ENCODE measurements around the gene CTTNBP2.
"Not testable (repeated sequence)": the region's sequence is repeated elsewhere in the genome, so short reads cannot be mapped to it uniquely, and the experiment has no call there.

Gene CTTNBP2

DNA sequence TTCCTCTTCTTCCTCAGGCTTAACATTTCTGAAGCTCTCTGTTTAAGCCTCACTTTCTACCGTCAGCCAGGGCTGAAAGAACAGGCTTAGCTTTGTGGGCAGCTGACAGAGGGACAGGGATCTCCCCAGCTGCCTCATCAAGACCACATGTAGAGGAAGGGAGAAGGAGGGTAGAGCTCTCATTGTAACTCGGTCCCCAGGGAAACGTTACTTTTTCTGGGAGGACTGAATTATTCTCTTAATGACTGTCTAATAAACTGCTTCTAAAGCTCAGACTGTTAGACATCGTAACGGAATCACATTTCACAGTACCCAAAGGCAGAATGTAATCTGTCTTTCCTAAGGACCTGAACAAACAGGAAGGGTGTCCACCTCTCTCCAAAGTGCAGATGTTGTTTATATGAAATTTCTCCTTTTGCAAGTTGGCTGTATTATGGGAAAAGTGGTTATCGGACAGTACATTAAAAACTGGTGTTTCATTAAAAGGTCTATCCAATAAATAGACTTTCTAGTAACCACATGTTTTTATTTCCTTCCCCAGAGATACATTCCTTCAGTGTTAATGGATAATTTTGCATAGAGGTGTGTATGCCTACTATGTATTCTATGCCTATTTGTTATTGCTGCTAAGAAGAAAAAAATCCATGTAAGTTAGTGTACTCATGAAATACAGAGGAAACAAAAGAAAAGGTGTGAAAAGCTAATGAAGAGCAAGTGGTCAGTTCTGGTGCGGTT lies 144.2 kb downstream of the CTTNBP2 start:
- no peak for DNase-seq

DNA sequence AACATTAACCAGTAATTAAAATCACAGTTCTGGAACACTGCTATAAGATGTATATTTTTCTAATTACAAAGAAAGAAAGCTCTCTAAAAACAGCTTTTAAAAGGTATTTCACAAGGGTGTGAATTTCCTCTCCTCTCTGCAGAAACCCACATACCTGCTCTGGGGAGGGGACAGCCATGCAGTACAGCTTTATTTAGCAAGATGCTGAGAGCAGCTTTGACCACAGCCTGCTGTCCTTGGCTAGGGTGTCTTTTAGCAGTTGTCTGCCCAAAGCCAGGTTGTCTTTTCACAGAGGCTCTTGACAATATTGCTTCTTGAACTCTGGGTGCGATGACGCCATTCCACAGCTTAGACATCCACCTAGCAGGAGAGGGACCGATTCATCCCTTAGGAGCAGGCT lies 148.3 kb downstream of the CTTNBP2 start:
- no peak for DNase-seq

DNA sequence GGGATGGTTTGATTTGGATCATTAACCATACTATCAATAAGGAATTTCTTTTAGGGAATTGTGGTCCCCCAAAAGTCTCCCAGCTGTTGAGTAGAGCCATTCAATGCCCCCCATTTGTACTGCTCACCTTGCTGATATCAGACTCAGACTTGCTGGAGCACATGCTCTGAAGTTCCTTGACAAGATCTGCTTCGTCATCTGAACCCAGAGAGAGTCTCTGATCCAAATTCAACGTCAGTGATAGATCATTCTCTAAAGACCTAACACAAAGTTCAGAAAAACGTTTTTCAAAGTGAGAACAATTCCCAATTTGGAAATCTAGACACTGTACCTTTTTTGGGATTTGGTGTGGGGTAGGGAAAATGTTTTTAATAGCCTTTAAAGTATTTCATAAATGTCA lies 153.9 kb downstream of the CTTNBP2 start:
- no peak for DNase-seq

DNA sequence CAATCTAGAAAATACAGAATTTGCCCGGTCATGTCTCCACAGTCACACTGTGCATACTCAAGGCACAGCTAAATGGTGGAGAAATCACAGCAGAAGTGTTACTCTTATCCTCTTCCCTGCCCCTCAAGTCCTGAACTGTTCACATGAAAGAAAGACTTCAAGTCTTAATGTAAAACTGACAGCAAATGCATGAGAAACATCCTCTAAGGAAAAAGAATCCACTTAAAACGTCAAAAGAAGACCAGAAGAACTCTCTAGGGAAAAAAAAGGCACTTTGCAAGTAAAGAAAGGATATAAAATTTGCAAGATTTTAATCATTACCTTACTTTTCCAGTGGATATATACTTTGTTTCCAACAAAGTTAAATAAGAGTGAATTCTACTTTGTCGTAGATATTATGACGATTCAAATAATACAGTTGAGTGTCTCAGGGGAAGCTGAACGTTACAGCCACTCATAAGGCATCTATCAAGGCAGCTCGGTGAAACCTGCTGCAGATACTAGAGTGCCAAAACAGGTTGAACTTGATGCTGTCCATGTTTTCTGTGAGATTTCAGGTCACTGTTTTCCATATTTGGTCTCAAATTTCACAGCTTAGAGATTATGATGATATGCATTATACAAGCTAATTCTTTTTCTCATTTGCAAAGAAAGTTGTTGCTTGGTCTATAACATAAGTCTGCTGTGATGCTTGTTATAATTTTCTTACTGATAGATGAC lies 155.0 kb downstream of the CTTNBP2 start:
- DNase-seq: no peak

DNA sequence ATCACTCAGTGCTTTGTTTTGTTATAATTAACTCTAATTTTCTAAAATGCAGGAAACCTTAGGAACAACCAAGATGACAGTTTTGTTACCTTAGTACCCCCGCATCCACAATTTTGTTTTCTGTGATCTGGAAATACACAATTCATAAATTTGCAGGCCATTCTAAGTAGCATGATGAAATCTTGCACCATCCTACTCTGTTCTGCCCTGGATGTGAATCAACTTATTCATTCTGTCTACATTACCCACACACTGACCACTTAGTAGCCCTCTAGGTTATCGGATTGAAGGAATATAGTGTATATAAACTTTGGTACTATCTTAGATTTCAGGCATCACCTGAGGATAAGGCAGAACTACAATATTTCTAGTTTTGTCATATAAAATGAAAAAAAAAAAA lies 155.9 kb downstream of the CTTNBP2 start:
- no peak for DNase-seq

DNA sequence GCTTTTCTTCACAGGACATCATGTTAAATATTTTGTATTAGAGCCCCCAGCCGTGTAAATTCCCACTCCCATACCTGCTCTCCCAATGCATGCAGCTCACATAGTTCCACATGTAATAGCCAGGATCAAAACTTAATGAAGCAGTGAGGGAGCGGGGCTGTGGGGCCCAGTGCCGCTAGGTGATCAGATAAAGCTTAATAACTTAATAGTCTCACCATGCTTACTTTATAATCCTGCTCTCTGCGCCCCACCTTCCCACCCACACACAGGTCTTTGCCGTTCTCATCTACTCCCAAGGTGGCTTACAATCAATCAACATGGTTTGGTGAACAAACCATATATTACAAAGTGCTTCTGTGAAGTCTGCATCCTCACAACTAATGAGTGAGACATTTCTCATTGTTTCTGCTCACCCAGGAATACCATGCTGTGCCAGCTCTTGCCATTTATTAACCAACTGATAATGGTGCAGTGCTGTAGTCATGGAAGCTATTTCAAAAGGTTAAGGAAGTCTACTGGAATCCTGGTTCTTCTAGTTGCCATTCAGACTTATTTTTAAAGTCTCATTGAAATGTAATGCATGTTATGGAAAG lies 156.4 kb downstream of the CTTNBP2 start:
- no peak for DNase-seq

DNA sequence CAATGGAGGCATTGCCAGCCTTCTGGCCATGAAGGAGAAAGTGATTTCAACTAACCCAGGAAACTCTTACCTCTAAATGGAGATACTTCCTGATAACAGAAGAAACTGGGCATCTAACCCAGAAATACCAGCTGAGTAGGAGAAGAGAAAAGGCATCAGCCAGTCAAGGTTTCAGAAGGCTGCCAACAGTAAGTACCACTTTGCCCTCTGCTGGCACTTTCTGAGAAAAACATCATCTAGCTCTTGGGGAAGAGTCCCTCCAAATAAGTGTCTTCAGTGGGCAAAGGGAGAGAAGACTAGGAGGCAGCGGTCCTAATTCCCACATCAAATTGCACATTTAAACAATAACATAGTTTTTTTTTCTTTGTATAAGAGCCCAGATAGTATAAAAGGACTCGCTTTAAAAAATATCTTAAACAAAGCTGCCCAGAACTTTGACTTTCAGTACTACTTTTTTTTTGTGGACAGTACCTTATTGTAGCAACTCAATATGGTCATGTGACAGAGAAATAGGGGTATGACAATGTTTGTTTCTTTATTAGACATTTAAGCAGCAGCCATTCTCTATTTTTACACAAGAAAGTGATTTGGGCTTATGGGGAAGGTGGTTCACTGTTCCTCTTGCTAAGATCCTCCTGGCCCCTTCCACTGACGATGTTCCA lies 157.3 kb downstream of the CTTNBP2 start:
- no peak for DNase-seq

DNA sequence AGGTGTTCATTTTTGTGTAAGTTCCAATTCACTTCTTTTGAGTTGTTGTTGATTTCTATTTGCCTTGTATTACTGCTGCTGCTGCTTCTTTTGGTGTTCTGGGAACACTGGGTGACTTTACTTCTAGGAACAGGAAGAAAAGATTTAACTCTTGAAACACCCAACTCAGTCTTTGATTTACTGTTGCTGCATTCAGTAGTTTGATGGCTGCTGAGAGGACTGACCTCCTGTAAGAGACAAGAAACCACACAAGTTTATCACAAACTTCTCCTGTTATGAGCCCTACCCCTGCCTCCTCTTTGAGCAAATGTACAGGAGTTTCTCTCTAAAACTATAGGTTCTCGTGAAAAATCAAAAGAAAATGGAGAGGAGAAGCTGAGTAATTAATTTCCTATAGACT lies 161.7 kb downstream of the CTTNBP2 start:
- DNase-seq: no peak

DNA sequence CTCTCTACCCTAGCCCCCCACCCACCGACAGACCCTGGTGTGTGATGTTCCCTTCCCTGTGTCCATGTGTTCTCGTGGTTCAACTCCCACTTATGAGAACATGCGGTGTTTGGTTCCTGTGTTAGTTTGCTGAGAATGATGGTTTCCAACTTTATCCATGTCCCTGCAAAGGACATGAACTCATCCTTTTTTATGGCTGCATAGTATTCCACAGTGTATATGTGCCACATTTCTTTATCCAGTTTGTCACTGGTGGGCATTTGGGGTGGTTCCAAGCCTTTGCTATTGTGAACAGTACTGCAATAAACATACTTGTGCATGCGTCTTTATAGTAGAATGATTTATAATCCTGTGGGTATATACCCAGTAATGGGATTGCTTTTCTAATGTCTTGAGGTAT lies 165.1 kb downstream of the CTTNBP2 start:
- not testable (repeated sequence) for DNase-seq

DNA sequence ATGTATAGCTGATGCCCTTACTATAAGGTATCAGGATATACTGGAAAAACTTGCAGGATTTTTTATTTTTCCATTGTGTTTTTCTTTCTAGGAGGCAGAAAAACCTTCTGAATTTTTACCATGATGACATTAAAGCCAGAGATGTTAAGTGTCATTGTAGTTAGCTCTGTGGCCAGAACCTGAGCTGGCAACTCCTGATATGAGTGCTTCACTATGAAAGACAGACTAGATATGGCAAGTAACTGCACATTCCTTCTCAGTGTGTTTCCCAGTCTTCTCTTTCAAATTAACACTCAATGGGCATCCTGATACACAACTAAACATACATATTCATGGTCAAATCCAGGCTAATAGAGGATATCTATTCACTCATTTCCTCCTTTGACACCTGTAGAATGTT lies 166.2 kb downstream of the CTTNBP2 start:
- DNase-seq: no peak

DNA sequence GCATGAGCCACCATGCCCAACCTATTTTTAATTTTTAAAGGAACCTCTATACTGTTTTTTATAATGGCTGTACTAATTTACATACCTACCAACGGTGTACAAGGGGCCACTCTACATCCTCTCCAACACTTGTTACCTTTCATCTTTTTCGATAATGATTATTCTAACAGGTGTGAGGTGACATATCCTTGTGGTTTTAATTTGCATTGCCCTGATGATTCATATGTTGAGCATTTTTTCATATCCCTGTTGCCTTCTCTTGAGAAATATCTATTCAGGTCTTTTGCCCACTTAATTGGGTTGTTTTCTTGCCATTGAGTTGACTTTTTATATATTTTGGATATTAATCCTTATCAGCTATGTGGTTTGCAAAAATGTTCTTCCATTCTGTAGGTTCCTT lies 167.0 kb downstream of the CTTNBP2 start:
- DNase-seq: no peak

DNA sequence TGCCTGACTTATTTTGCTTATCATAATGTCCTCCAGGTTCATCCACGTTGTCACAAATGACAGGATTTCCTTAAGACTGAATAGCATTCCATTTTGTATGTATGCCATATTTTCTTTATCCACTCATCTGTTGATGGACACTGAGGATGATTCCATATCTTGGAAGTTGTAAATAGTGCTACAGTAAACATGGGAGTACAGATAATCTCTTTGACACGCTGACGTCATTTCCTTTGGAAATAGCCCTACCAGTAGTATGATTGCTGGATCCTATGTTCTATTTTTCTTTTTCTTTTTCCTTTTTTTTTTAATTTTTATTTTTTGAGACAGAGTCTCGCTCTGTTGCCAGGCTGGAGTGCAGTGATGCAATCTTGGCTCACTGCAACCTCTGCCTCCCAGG lies 167.6 kb downstream of the CTTNBP2 start:
- no peak for DNase-seq

DNA sequence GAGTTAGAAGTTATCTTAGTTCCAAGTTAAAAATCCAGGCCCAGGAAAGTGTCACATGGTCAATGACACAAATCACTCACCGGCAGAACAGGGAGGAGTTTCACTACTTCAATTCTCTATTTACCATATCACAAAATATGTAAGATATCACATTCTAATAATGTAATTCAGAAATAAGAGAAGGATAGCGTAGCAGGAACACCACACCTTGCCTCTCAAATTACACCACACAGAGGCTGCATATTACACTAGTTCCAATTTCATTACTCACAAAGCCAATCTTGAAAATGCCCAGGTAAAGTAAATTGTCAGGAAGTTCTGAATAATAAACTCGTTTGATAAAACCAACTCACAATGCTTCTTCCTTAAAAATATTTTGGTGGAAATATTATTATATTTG lies 169.2 kb downstream of the CTTNBP2 start:
- DNase-seq: no peak

DNA sequence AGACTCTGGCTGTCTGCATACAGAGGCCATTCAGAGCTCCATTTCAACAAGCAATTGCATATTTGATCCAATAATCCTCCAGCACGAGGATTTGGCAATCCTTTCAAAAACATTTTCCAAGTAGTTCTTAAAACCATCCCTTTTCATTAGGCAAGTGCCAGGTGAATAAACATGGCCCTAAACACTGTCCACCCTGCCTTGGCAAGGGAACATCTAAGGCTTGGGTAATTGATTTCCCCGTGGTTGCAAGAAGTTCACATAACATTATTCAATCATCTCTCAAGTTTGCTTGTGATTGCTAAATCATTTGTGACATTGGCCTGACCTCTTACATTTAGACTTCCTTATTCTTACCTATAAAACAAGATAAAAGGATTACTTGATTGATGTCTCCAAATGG lies 175.2 kb downstream of the CTTNBP2 start:
- DNase-seq: no peak

DNA sequence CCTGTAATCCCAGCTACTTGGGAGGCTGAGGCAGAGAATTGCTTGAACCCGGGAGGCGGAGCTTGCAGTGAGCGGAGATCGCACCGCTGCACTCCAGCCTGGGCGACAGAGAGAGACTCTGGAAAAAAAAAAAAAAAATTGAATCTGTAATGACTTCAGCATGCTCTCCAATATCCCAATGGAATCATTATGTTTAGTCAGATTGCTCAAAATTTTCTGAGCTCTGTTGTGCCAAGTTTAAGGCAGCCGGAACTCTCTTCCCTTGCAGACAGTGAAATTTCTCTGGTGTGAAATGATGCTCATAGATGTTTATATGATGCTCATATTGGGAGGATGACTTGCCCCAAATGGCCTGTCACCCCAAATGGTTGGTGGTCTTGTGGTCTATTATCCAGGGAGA lies 180.9 kb downstream of the CTTNBP2 start:
- no peak for DNase-seq

DNA sequence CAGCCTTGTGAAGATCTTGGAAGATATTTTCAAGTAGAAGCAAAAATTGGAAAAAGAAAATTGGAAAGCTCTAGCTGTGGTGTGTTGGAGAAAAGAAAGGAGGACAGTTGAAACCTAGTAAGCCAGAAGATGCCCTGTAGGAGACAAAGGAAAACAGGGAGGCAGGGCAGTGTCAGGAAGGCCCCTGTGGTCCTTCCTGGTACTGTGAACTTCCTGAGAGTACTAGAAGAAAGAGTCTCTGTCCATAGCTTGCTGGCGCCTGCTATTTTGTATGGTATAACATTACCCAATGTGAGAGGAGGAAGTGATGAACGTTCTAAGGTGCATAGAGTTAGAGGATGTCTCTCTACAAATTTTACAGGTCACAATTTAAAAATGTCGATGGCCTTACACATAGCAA lies 183.1 kb downstream of the CTTNBP2 start:
- no peak for DNase-seq

DNA sequence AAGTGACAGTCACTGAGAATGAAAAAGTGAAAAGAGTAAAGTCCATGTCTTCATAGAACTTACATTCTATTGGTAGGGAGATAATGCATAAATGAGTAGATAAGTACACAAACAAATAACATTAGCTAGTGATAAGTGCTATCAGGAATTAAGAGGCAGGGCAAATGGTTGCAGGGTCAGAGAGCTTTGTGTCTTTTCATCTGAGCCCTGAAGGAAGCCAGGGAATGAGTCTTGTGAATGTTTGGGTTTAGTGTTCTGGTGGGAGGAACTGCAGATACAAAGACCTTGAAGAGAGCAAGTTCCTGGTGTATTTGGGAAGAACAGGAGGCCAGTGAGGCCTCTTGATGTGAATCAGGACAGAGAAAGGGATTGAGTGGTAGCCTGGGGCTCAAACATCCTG lies 183.8 kb downstream of the CTTNBP2 start:
- no peak for DNase-seq

DNA sequence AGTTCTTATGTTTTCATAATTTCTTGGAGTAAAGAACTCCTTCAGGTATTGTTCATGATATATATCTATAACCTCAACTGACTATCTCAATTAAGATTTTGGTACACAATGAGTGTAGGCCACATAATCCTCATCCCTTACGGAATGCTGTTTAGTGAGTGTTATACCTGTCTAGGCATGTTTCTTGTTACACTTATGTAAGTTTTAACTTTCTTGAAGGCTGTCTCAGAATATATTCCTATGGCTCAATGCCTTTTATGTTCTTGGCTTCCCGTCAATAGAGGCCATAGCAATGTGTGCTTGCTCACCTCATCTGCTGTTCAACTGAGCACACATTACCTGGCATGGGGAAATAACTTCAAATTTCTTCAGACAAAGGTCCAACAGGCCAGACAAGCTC lies 185.1 kb downstream of the CTTNBP2 start:
- DNase-seq: no peak

DNA sequence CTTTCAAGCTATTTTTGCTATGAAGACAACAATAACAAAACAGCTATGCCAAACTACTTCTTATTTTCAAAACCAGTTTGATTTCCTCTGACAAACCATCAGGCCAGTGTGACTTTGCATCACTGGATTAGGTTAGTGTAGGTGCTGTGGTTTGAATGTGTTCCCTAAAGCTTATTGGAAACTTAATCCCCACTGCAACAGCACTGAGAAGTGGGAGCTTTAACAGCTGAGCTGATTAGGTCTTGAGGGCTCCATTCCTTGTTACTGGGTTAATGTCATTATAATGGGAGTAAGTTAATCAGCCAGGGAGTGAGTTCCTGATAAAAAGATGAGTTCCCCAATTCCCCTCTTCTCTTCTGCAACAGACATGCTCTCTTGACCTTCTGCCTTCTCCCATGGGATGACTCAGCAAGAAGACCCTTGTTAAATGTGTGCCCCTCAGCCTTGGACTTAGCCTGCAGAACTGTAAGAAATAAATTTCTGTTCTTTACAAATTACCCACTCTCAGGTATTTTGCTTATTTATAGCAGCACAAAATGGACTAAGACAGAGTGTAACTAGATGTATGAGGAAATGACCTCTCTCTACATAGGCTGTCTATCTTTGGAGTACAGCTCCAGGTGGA lies 186.8 kb downstream of the CTTNBP2 start:
- no peak for DNase-seq

DNA sequence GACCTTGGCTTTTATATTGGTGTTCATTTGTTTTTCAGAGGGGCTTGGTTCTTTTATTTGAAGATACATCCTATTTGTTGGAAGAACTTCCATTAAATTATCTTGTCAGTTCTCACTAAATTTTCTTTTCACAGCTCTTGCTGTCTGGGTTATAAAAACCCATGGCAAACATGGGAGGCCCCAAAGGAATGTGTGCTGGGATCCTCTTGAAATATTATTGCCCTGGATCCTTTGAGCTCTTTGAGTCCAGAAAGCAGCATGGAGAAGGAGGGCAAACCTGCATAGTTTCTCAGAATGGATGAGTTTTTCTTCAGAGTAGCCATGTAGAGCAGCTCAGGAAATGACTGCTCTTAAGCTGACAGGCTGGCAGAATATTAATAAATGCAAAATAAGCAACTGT lies 187.4 kb downstream of the CTTNBP2 start:
- DNase-seq: no peak

DNA sequence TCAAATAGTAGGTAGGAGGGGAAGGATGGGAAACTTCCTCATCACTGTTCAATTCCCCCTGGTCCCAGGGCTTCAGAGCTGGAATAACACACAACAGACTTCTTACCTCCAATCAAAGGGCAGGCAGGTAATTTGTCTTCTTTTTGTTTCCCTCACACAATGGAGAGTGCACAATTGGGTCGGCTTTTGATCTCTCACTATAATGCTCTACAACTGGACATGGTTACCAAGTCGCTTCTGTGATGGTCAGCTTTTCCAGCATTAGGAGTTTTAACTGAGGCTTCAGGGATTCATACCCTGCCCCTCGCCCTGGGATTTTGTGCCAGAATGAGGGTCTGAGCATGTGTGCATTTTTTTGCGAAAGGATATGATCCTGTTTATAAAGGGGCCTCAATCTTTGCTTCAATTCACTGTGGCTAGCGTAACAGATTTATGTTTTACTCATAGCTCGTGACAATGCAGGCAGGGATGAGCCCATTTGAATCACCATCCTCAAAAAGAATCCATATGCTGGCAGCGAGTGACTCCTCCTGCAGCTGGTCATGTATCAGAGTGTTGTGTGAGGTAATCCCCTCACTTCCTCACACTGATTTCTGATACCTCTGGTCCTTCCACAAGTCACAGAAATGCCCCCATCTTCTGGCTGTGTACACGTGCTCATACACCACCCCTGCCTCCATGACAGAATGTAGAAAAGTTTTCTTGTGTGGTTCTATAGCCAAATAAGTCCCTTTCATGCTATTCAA lies 189.6 kb downstream of the CTTNBP2 start:
- no peak for DNase-seq

DNA sequence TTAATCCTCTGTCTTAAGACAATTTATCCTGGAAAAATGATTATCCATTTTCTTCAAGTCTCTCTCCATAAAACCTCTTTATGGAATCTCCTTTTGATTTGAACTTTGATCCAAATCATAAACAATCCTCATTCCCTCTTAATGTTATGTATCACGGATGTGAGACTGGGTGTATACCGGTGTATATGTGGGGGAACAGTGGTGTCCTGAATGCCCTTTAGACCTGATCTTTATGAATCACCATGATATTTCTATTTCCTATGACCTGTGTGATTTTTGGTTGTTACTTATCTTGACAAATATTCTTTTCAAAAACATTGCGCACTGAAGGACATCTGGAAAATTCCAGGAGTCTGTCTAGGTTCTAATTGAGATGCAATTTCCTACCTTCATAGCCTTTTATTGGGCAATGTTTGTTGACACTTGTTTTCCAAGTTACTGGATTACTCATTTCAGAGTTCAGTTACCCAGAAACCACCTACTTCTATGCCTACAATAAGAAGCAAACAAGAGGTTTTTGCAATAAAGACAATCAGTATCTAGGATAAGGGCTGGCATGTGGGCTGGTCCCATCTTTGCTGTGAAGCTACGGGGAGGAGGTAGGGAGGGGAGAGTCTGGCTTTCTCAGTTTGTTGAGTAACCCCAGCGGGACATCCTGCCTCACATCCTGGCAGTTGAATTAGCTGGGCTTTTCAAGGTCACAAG lies 190.4 kb downstream of the CTTNBP2 start:
- no peak for DNase-seq
